Tibial artery (tissue), 4 donors: ENCODE measurements around the gene TMEM225B.

Experiments used
- DNase-seq, 2 donors: peaks; one replicate each; pipeline ENCODE4 v3.0.0-alpha.2; 2019
- H3K27ac ChIP-seq, 2 donors: fragments of 200-600 bp; sonication (generic) in 1 of 2; 1 replicate in 1 of 2; 2 replicates in 1 of 2; pipeline ENCODE4 v1.5.1; 2018 to 2019; ENCODE audit warnings: mild to moderate bottlenecking in 1 of 2
- H3K27me3 ChIP-seq, 2 donors: fragments of 200-600 bp; sonication (generic) in 1 of 2; one replicate each; pipeline versions ENCODE4 v1.5.1 to v1.6.0; 2016 to 2019
- H3K36me3 ChIP-seq, 3 donors: fragments of 200-600 bp; sonication (generic) in 2 of 3; one replicate each; pipeline ENCODE4 v1.5.1; 2016 to 2019; ENCODE audit warnings: mild to moderate bottlenecking in 2 of 3
- H3K4me1 ChIP-seq, 4 donors: fragments of 200-600 bp; sonication (generic) in 2 of 4; 1 replicate in 3 of 4; 2 replicates in 1 of 4; pipeline ENCODE4 v1.5.1; 2016 to 2019
- H3K4me3 ChIP-seq, 2 donors: fragments of 200-600 bp; sonication (generic) in 1 of 2; 1 replicate in 1 of 2; 2 replicates in 1 of 2; pipeline ENCODE4 v1.5.1; 2018 to 2019; ENCODE audit warnings: mild to moderate bottlenecking in 2 of 2
- H3K9me3 ChIP-seq, 3 donors: fragments of 200-600 bp; sonication (generic) in 1 of 3; one replicate each; pipeline ENCODE4 v1.5.1; 2016 to 2019
- intact Hi-C: fragments of 100-400 bp; cut with DNase I; formaldehyde crosslinking; loops from one replicate; pipeline ENCODE4 v1.15.0; 2023; ENCODE audit warnings: low total_unique reads
- TF ChIP-seq, protein P1 (sequence below), 2 experiments: fragments of 200-600 bp in 1 of 2; fragments of 450-650 bp in 1 of 2; IDR thresholded peaks; one replicate each; pipeline ENCODE4 v1.5.1; 2017 to 2019; ENCODE audit warnings: antibody characterized with exemption in 2 of 2, mild to moderate bottlenecking in 1 of 2, moderate library complexity in 1 of 2

The TMEM225B gene

DNA sequence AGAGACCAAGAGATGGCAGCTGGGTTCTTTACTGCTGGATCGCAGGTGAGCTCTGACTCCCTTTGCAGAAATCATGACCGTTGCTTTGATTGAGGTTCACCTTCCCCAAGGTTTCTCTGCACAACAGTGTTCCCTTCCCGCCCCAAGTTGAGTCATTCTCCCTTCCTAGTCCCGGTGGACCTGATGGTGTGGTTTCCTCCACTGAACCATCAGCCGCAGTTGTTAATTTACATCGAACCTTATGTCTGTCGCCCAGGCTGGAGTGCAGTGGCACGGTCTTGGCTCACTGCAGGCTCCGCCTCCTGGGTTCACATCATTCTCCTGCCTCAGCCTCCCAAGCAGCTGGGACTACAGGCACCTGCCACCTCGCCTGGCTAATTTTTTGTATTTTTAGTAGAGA lies 24.5 kb downstream of the TMEM225B start:
- DNase-seq = peak in 1 of 2 donors; percentile 13
- H3K27me3 ChIP-seq = no peaks in the 10 kb centered on the region
- H3K9me3 ChIP-seq = no peaks in the 10 kb centered on the region
- no peak overlapping the region for H3K27ac ChIP-seq
- H3K4me1 ChIP-seq = peaks cover 0 to 11% (median 7%) of the 10 kb centered on the region in 4 donors
- H3K4me3 ChIP-seq = no peak overlapping the region
- H3K36me3 ChIP-seq = peaks cover 85 to 92% (median 90%) of the 10 kb centered on the region in 3 donors
- intact Hi-C loops = no loop called here
- TF ChIP-seq, protein P1, sequence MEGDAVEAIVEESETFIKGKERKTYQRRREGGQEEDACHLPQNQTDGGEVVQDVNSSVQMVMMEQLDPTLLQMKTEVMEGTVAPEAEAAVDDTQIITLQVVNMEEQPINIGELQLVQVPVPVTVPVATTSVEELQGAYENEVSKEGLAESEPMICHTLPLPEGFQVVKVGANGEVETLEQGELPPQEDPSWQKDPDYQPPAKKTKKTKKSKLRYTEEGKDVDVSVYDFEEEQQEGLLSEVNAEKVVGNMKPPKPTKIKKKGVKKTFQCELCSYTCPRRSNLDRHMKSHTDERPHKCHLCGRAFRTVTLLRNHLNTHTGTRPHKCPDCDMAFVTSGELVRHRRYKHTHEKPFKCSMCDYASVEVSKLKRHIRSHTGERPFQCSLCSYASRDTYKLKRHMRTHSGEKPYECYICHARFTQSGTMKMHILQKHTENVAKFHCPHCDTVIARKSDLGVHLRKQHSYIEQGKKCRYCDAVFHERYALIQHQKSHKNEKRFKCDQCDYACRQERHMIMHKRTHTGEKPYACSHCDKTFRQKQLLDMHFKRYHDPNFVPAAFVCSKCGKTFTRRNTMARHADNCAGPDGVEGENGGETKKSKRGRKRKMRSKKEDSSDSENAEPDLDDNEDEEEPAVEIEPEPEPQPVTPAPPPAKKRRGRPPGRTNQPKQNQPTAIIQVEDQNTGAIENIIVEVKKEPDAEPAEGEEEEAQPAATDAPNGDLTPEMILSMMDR (IDR thresholded peaks at IDR 0.05) = no peak

DNA sequence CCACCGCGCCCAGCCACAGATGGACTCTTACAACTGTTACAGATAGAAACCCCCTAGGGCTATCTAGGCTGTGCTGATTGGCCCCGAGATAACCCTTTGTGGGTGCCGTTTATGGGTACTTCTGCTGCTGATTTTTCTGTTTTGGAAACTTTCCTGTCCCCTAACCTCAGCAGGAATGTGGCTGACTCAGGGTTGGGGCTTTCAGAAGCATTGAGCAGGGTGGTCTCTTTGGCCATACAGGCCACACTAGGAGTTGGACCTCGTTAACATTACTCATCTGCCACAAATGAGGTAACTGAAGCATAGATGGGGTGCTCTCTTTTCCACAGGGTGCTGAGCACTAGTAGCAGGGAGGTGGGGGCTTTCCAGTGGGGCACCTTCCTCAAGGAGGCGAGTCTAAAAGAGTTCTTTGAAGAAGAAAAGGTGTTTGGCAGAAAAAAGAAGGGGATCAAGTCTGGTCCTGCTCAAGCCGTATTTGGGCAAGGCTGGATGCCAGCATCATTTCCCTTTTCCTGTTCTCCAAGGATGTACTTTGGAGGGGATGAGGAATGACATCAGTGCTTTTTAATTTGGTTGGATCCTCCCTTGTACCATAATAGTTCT lies 25.1 kb downstream of the TMEM225B start:
- H3K4me3 ChIP-seq = no peak overlapping the region
- DNase-seq = peak in 1 of 2 donors; percentile 17
- no peak overlapping the region for H3K27ac ChIP-seq
- peaks cover 0 to 5% (median under 1%) of the 10 kb centered on the region in 4 donors for H3K4me1 ChIP-seq
- H3K36me3 ChIP-seq = peaks cover 91 to 98% (median 96%) of the 10 kb centered on the region in 3 donors
- no peaks in the 10 kb centered on the region for H3K27me3 ChIP-seq
- intact Hi-C loops = no loop called here
- H3K9me3 ChIP-seq = no peaks in the 10 kb centered on the region
- TF ChIP-seq, protein P1 (IDR thresholded peaks at IDR 0.05) = no peak

DNA sequence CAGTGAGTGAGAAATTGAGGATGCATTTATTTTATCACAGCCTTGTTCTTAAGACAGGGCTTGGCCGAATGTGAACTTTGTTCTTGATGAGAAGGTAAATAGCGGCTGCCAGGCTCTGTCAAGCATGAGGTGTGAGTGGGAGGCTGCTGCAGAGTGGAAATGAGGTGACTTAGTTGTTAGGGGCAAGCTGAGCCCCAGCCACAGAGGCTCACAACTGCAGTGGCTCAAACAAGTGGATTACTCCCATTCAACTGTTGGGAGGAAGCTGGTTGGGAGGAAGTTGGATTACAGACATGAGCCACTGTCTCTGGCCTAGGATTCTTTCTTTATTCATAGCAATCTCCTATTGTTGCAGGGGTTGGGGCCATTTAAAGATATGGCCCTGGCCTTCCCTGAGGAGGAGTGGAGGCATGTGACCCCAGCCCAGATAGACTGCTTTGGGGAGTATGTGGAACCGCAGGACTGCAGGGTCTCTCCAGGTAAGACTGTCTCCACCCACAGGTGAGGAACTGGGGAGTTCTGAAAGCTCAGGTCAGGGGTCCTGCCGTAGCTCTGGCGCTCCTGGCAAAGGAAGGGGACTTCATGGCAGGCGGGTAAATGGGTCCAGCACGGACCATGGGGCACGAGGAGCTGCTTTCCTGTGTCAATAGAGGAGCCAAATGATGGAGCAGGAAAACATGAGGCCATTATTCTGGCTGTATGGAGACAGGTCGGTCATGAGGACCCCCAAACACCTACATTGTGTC lies 25.8 kb downstream of the TMEM225B start:
- Histone ChIP-seq H3K27ac (no peak overlapping the region), H3K4me1 (peaks cover 0 to 4% (median 0%) of the 10 kb centered on the region in 4 donors), H3K27me3 (no peaks in the 10 kb centered on the region), H3K4me3 (no peak overlapping the region), H3K36me3 (peaks cover 95 to 99% (median 99%) of the 10 kb centered on the region in 3 donors), H3K9me3 (no peaks in the 10 kb centered on the region)
- peak in 1 of 2 donors; percentile 45 for DNase-seq
- TF ChIP-seq, protein P1 (IDR thresholded peaks at IDR 0.05) = no peak
- intact Hi-C loops = no loop called here

DNA sequence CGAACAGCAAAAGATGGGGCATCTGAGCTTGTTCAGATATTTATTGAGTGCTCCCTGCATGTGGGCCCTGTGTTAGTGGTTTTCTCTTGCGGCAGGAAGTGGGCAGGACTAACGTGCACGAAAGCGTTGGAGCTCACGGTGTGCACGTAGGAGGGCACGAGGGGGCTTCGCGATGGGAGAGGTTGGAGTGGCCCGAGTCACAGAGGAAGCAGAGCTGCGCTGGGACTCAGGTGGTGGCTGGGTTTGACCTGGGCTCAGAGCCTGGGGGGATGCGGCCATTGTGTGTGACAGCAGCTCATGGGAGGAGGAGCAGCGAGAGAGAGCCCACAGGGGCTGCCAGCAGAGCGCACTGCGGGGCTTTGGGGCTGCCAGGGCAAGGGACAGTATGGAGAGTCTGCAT lies 26.4 kb downstream of the TMEM225B start:
- intact Hi-C loops = no loop called here
- peaks cover 95 to 99% (median 99%) of the 10 kb centered on the region in 3 donors for H3K36me3 ChIP-seq
- H3K27me3 ChIP-seq = no peaks in the 10 kb centered on the region
- H3K27ac ChIP-seq = no peak overlapping the region
- DNase-seq = peak in 1 of 2 donors; percentile 53
- TF ChIP-seq, protein P1 (IDR thresholded peaks at IDR 0.05) = no peak
- no peaks in the 10 kb centered on the region for H3K9me3 ChIP-seq
- no peak overlapping the region for H3K4me3 ChIP-seq
- peaks cover 0 to 4% (median 0%) of the 10 kb centered on the region in 4 donors for H3K4me1 ChIP-seq

DNA sequence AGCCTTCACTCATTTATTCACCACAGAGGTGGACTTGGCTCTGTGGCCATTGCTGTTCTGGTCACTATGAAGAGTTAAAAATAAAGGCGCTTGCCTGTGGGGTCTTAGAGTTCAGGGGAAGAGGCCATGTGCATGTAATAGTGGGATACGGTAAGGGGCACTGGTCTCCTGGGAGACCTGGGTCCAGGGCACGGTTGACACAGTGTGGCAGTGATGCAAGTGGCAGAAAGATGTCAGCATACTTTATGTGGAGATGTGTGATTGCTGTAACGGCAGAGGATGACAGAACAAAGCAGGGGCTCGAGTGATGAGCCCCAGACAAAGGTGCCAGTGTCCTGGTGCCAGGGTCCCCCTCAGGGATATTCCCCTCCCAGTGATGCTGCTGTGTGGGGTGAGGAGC lies 27.3 kb downstream of the TMEM225B start:
- intact Hi-C loops = no loop called here
- TF ChIP-seq, protein P1 (IDR thresholded peaks at IDR 0.05) = no peak
- Histone ChIP-seq H3K4me1 (peaks cover 0 to 4% (median 0%) of the 10 kb centered on the region in 4 donors), H3K27ac (no peak overlapping the region), H3K36me3 (peaks cover 95 to 99% (median 99%) of the 10 kb centered on the region in 3 donors), H3K9me3 (no peaks in the 10 kb centered on the region), H3K4me3 (no peak overlapping the region), H3K27me3 (no peaks in the 10 kb centered on the region)
- peak in 1 of 2 donors; percentile 25 for DNase-seq
